Activated naive CD8-positive, alpha-beta T cell treated with anti-CD3 and anti-CD28 coated beads, Interleukin-2, amount 50 U/mL, for 24 hours (primary cell): ENCODE data around the gene ITGB2.

ENCODE experiments used
- ATAC-seq: fragments of 150-1000 bp; cut with Tn5 transposase; one replicate; pipeline ENCODE4 v1.10.0; 2021
- DNase-seq: peaks from one replicate; pipeline ENCODE4 v3.0.0; 2021
- H3K27ac Mint-ChIP-seq: one replicate; pipeline ENCODE4 v1.8.0; 2021; ENCODE audit warnings: mild to moderate bottlenecking, mixed read lengths
- H3K27me3 Mint-ChIP-seq: one replicate; pipeline ENCODE4 v1.8.0; 2021; ENCODE audit warnings: mixed read lengths
- H3K36me3 Mint-ChIP-seq: one replicate; pipeline ENCODE4 v1.8.0; 2021; ENCODE audit warnings: low read depth, mixed read lengths
- H3K4me1 Mint-ChIP-seq: one replicate; pipeline ENCODE4 v1.8.0; 2021; ENCODE audit warnings: mixed read lengths
- H3K4me3 Mint-ChIP-seq: one replicate; pipeline ENCODE4 v1.8.0; 2021; ENCODE audit warnings: mild to moderate bottlenecking, moderate library complexity, mixed read lengths
- H3K9me3 Mint-ChIP-seq: one replicate; pipeline ENCODE4 v1.8.0; 2021; ENCODE audit warnings: mixed read lengths

The ITGB2 gene

GRCh38 chr21:44837537-44837936 lies 83.2 kb downstream of the ITGB2 start:
- no peaks in the 10 kb centered on the region for H3K27me3 Mint-ChIP-seq
- no peak overlapping the region for H3K4me3 Mint-ChIP-seq
- no peak overlapping the region for H3K27ac Mint-ChIP-seq
- no peaks in the 10 kb centered on the region for H3K4me1 Mint-ChIP-seq
- no peak for ATAC-seq
- H3K9me3 Mint-ChIP-seq, result no peaks in the 10 kb centered on the region
- no peaks in the 10 kb centered on the region for H3K36me3 Mint-ChIP-seq
- no peak for DNase-seq

GRCh38 chr21:44836666-44837471 lies 83.8 kb downstream of the ITGB2 start:
- ATAC-seq, result no peak

GRCh38 chr21:44836349-44836665 lies 84.4 kb downstream of the ITGB2 start:
- Mint-ChIP-seq H3K27ac (no peak overlapping the region), H3K4me3 (no peak overlapping the region), H3K36me3 (no peaks in the 10 kb centered on the region), H3K27me3 (no peaks in the 10 kb centered on the region), H3K9me3 (no peaks in the 10 kb centered on the region), H3K4me1 (peaks cover 4% of the 10 kb centered on the region)
- DNase-seq (no peak), ATAC-seq (no peak)

More at GRCh38 chr21:44836666-44837471, 83.8 kb downstream of the ITGB2 start:
- no peaks in the 10 kb centered on the region for H3K27me3 Mint-ChIP-seq
- no peak for DNase-seq
- no peaks in the 10 kb centered on the region for H3K36me3 Mint-ChIP-seq
- H3K4me1 Mint-ChIP-seq, result no peaks in the 10 kb centered on the region
- no peak overlapping the region for H3K27ac Mint-ChIP-seq
- no peaks in the 10 kb centered on the region for H3K9me3 Mint-ChIP-seq
- no peak overlapping the region for H3K4me3 Mint-ChIP-seq
